ENCODE results near the gene CCL17.

Gene CCL17

GRCh38 chr16:57401943-57402640 lies 2.5 kb upstream of the CCL17 start:
- DNase-seq: no peak

- DNase-seq: no peak
These were observed 530 bp downstream of the CCL17 start for GRCh38 chr16:57405097-57405496.

GRCh38 chr16:57406881-57407280 lies 2.3 kb downstream of the CCL17 start:
- no peak for DNase-seq

- DNase-seq: no peak
These were observed 3.2 kb downstream of the CCL17 start for GRCh38 chr16:57407521-57408353.

GRCh38 chr16:57409065-57409464 lies 4.5 kb downstream of the CCL17 start:
- DNase-seq: no peak

GRCh38 chr16:57409870-57410587 lies 5.5 kb downstream of the CCL17 start:
- DNase-seq: no peak

GRCh38 chr16:57411362-57411976 lies 6.9 kb downstream of the CCL17 start:
- DNase-seq: no peak

- no peak for DNase-seq
These were observed 8.0 kb downstream of the CCL17 start for GRCh38 chr16:57412584-57412983.

- DNase-seq: no peak
These were observed 8.7 kb downstream of the CCL17 start for GRCh38 chr16:57413301-57413730.

- no peak for DNase-seq
These were observed 9.2 kb downstream of the CCL17 start for GRCh38 chr16:57413733-57414132.

GRCh38 chr16:57416084-57416483 lies 11.5 kb downstream of the CCL17 start:
- DNase-seq: no peak

- DNase-seq: no peak
These were observed 14.9 kb downstream of the CCL17 start for GRCh38 chr16:57419506-57419905.

- no peak for DNase-seq
These were observed 17.7 kb downstream of the CCL17 start for GRCh38 chr16:57422026-57422944.

GRCh38 chr16:57423152-57423551 lies 18.6 kb downstream of the CCL17 start:
- DNase-seq: no peak

GRCh38 chr16:57424583-57424982 lies 20.0 kb downstream of the CCL17 start:
- DNase-seq: no peak

- no peak for DNase-seq
These were observed 21.8 kb downstream of the CCL17 start for GRCh38 chr16:57426356-57426755.

GRCh38 chr16:57427307-57427706 lies 22.7 kb downstream of the CCL17 start:
- no peak for DNase-seq

- no peak for DNase-seq
These were observed 23.3 kb downstream of the CCL17 start for GRCh38 chr16:57427824-57428223.

- no peak for DNase-seq
These were observed 26.4 kb downstream of the CCL17 start for GRCh38 chr16:57430955-57431354.

GRCh38 chr16:57432505-57432904 lies 27.9 kb downstream of the CCL17 start:
- DNase-seq: no peak

GRCh38 chr16:57432989-57433388 lies 28.4 kb downstream of the CCL17 start:
- no peak for DNase-seq

GRCh38 chr16:57434003-57434402 lies 29.4 kb downstream of the CCL17 start:
- no peak for DNase-seq
